Hepatocyte (in vitro differentiated cells): ENCODE measurements around the gene TRIM44. TPM values are rescaled to one million over a fixed set of nuclear protein-coding genes. Genes with fewer than 3 reads are reported as not detected.

ENCODE experiments used
- DNase-seq: peaks from one replicate; pipeline ENCODE4 v3.0.0-alpha.2; 2016; ENCODE audit warnings: low spot score
- H2AFZ ChIP-seq: fragments of 200-600 bp; sonication (generic); 2 replicates; pipeline ENCODE4 v1.6.0; 2016; ENCODE audit warnings: antibody characterized with exemption, mild to moderate bottlenecking
- H3K27ac ChIP-seq: fragments of 200-600 bp; sonication (generic); 2 replicates; pipeline ENCODE4 v1.5.1; 2016; ENCODE audit warnings: mild to moderate bottlenecking
- H3K27me3 ChIP-seq: fragments of 200-600 bp; sonication (generic); 2 replicates; pipeline ENCODE4 v1.6.1; 2016
- H3K36me3 ChIP-seq: fragments of 200-600 bp; sonication (generic); replicated peaks from 2 replicates; pipeline ENCODE4 v1.5.1; 2016; ENCODE audit warnings: low read depth; ENCODE audit not compliant: insufficient read depth
- H3K4me1 ChIP-seq: fragments of 200-600 bp; sonication (generic); 2 replicates; pipeline ENCODE4 v1.5.1; 2016; ENCODE audit warnings: mild to moderate bottlenecking, moderate library complexity; ENCODE audit not compliant: insufficient read depth
- H3K4me2 ChIP-seq: fragments of 200-600 bp; sonication (generic); 2 replicates; pipeline ENCODE4 v1.6.0; 2016
- H3K4me3 ChIP-seq: fragments of 200-600 bp; sonication (generic); 2 replicates; pipeline ENCODE4 v1.5.1; 2016; ENCODE audit warnings: mild to moderate bottlenecking
- H3K79me2 ChIP-seq: fragments of 200-600 bp; sonication (generic); 2 replicates; pipeline ENCODE4 v1.6.0; 2017; ENCODE audit warnings: mild to moderate bottlenecking
- H3K9me2 ChIP-seq: fragments of 200-600 bp; sonication (generic); replicated peaks from 2 replicates; pipeline ENCODE4 v1.6.0; 2017; ENCODE audit warnings: mild to moderate bottlenecking; ENCODE audit not compliant: insufficient read depth
- H3K9me3 ChIP-seq: fragments of 200-600 bp; sonication (generic); 2 replicates; pipeline ENCODE4 v1.5.1; 2016; ENCODE audit warnings: low read depth, mild to moderate bottlenecking
- H4K20me1 ChIP-seq: fragments of 200-600 bp; sonication (generic); 2 replicates; pipeline ENCODE4 v1.6.0; 2016; ENCODE audit warnings: mild to moderate bottlenecking; ENCODE audit not compliant: insufficient read depth, poor library complexity, severe bottlenecking
- CTCF ChIP-seq: fragments of 200-600 bp; sonication (generic); IDR thresholded peaks from 2 replicates; pipeline ENCODE4 v1.5.1; 2016; ENCODE audit warnings: antibody characterized with exemption, mild to moderate bottlenecking; ENCODE audit not compliant: poor library complexity
- EZH2 ChIP-seq: fragments of 200-600 bp; sonication (generic); IDR thresholded peaks from 2 replicates; pipeline ENCODE4 v1.6.1; 2016; ENCODE audit warnings: antibody characterized with exemption, mild to moderate bottlenecking, borderline replicate concordance
- EZH2phosphoT487 ChIP-seq: fragments of 200-600 bp; sonication (generic); IDR thresholded peaks from one replicate; pipeline ENCODE4 v1.6.1; 2018; ENCODE audit warnings: antibody characterized with exemption, mild to moderate bottlenecking, low read depth, moderate library complexity; ENCODE audit not compliant: unreplicated experiment, severe bottlenecking
- WGBS: methylation state at CpG from one replicate; pipeline ENCODE4 v1.1.6; 2016; ENCODE audit warnings: low lambda C conversion rate; ENCODE audit errors: missing lambda C conversion rate; 5-methylcytosine and 5-hydroxymethylcytosine counted together
- polyA plus RNA-seq: library from polyadenylated mRNA; unstranded; fragments of >200 nt; fragmentation: Nextera tagmentation; extraction: Ambion mirVana; gene quantifications from 2 replicates; pipeline ENCODE4 v1.2.1, GENCODE V29; 2016
- total RNA-seq: library from RNA; depleted of rRNA; stranded (reverse); fragments of >200 nt; gene quantifications from 2 replicates; pipeline ENCODE4 v1.2.3, GENCODE V29; 2014

TRIM44 gene
- total and polyA plus RNA-seq, 2 experiments from 2014 or later: 20.8 to 43.2 TPM

GRCh38 chr11:35746356-35747153 lies 84.0 kb downstream of the TRIM44 start:
- Histone ChIP-seq H2AFZ (no peak overlapping the region), H3K27me3 (no peaks in the 10 kb centered on the region), H3K4me1 (peaks cover 13% of the 10 kb centered on the region), H3K9me2 (no peaks in the 10 kb centered on the region), H3K27ac (no peak overlapping the region), H3K9me3 (no peaks in the 10 kb centered on the region), H4K20me1 (no peaks in the 10 kb centered on the region), H3K4me3 (no peak overlapping the region), H3K36me3 (no peaks in the 10 kb centered on the region), H3K79me2 (peaks cover 3% of the 10 kb centered on the region), H3K4me2 (no peak overlapping the region)
- no peak for TF ChIP-seq CTCF
- 91% methylated on average over 4 of the region's 4 CpGs for WGBS
- no peak for DNase-seq

- no peak for DNase-seq
- TF ChIP-seq EZH2 (no peak), EZH2phosphoT487 (no peak), CTCF (no peak)
- H3K27me3 ChIP-seq: no peaks in the 10 kb centered on the region
- H3K27ac ChIP-seq: no peak overlapping the region
- no peaks in the 10 kb centered on the region for H4K20me1 ChIP-seq
- no peak overlapping the region for H2AFZ ChIP-seq
- H3K4me3 ChIP-seq: no peak overlapping the region
- no peaks in the 10 kb centered on the region for H3K9me3 ChIP-seq
- H3K9me2 ChIP-seq: no peaks in the 10 kb centered on the region
- 92% methylated on average over 4 of the region's 4 CpGs for WGBS
- H3K4me1 ChIP-seq: peaks cover 21% of the 10 kb centered on the region
- H3K36me3 ChIP-seq: no peaks in the 10 kb centered on the region
- H3K4me2 ChIP-seq: no peak overlapping the region
- peaks cover 3% of the 10 kb centered on the region for H3K79me2 ChIP-seq
These were observed 85.1 kb downstream of the TRIM44 start for GRCh38 chr11:35747668-35748067.

- Histone ChIP-seq H3K4me3 (no peak overlapping the region), H3K36me3 (no peaks in the 10 kb centered on the region), H3K4me2 (no peak overlapping the region), H3K9me2 (no peaks in the 10 kb centered on the region), H3K4me1 (peaks cover 21% of the 10 kb centered on the region), H2AFZ (no peak overlapping the region), H3K27me3 (no peaks in the 10 kb centered on the region), H3K79me2 (peaks cover 7% of the 10 kb centered on the region), H3K9me3 (no peaks in the 10 kb centered on the region), H4K20me1 (no peaks in the 10 kb centered on the region), H3K27ac (peak overlapping the region; percentile 53)
- WGBS: 100% methylated on average over 1 of the region's 1 CpG
- TF ChIP-seq EZH2phosphoT487: no peak
- no peak for TF ChIP-seq CTCF
- TF ChIP-seq EZH2: no peak
- no peak for DNase-seq
These were observed 86.1 kb downstream of the TRIM44 start for GRCh38 chr11:35748644-35749043.
